Activated CD4-positive, CD25-positive, alpha-beta regulatory T cell treated with anti-CD3 and anti-CD28 coated beads, Interleukin-2, amount 50 U/mL, for 24 hours (primary cell): ENCODE data around the gene LPIN1.
"Not testable (repeated sequence)": the region's sequence is repeated elsewhere in the genome, so short reads cannot be mapped to it uniquely, and the experiment has no call there.

Source experiments
- ATAC-seq, 2 donors: fragments of 150-1000 bp; cut with Tn5 transposase; one replicate each; pipeline ENCODE4 v1.10.0; 2021; ENCODE audit warnings: mild to moderate bottlenecking in 1 of 2, moderate library complexity in 1 of 2

LPIN1 gene

GRCh38 chr2:11813345-11813744 is 66.9 kb downstream of the LPIN1 start:
- not testable (repeated sequence) for ATAC-seq

- no peak for ATAC-seq
Measured at GRCh38 chr2:11813951-11814350, 67.5 kb downstream of the LPIN1 start.

GRCh38 chr2:11814979-11815510 is 68.6 kb downstream of the LPIN1 start:
- no peak for ATAC-seq

- ATAC-seq, result not testable (repeated sequence)
Measured at GRCh38 chr2:11816935-11817334, 70.5 kb downstream of the LPIN1 start.

GRCh38 chr2:11819235-11819729 is 72.8 kb downstream of the LPIN1 start:
- no peak for ATAC-seq

- no peak for ATAC-seq
Measured at GRCh38 chr2:11820650-11821049, 74.2 kb downstream of the LPIN1 start.

- no peak for ATAC-seq
Measured at GRCh38 chr2:11821705-11822104, 75.3 kb downstream of the LPIN1 start.

GRCh38 chr2:11822359-11822745 is 75.9 kb downstream of the LPIN1 start:
- ATAC-seq, result not testable (repeated sequence)

GRCh38 chr2:11822746-11823451 is 76.5 kb downstream of the LPIN1 start:
- ATAC-seq, result no peak

- ATAC-seq, result no peak
Measured at GRCh38 chr2:11824901-11825828, 78.7 kb downstream of the LPIN1 start.

GRCh38 chr2:11827547-11827946 is 81.1 kb downstream of the LPIN1 start:
- peak in 1 of 2 donors; percentile 12 for ATAC-seq

- ATAC-seq, result no peak
Measured at GRCh38 chr2:11828933-11829323, 82.5 kb downstream of the LPIN1 start.

- ATAC-seq, result peak; percentile 11 to 30
Measured at GRCh38 chr2:11829324-11829946, 83.0 kb downstream of the LPIN1 start.

GRCh38 chr2:11829947-11830707 is 83.7 kb downstream of the LPIN1 start:
- peak; percentile 74 to 78 for ATAC-seq

- no peak for ATAC-seq
Measured at GRCh38 chr2:11830708-11831301, 84.4 kb downstream of the LPIN1 start.

GRCh38 chr2:11831415-11831814 is 85.0 kb downstream of the LPIN1 start:
- no peak for ATAC-seq

- ATAC-seq, result no peak
Measured at GRCh38 chr2:11832531-11832930, 86.1 kb downstream of the LPIN1 start.

- no peak for ATAC-seq
Measured at GRCh38 chr2:11833601-11834000, 87.2 kb downstream of the LPIN1 start.

GRCh38 chr2:11835403-11835802 is 89.0 kb downstream of the LPIN1 start:
- ATAC-seq, result no peak

- no peak for ATAC-seq
Measured at GRCh38 chr2:11836647-11837219, 90.3 kb downstream of the LPIN1 start.
